Stimulated activated CD8-positive, alpha-beta memory T cell treated with anti-CD3 and anti-CD28 coated beads, Interleukin-4, amount 100 ng/mL, for 1 hour (primary cell): ENCODE measurements around the gene APLF.
"Not testable (repeated sequence)": the region's sequence is repeated elsewhere in the genome, so short reads cannot be mapped to it uniquely, and the experiment has no call there.

ENCODE experiments used
- DNase-seq, 2 donors: peaks; one replicate each; pipeline ENCODE4 v3.0.0-alpha.2; 2020; ENCODE audit warnings: low read depth in 2 of 2, low spot score in 1 of 2

APLF gene

DNA sequence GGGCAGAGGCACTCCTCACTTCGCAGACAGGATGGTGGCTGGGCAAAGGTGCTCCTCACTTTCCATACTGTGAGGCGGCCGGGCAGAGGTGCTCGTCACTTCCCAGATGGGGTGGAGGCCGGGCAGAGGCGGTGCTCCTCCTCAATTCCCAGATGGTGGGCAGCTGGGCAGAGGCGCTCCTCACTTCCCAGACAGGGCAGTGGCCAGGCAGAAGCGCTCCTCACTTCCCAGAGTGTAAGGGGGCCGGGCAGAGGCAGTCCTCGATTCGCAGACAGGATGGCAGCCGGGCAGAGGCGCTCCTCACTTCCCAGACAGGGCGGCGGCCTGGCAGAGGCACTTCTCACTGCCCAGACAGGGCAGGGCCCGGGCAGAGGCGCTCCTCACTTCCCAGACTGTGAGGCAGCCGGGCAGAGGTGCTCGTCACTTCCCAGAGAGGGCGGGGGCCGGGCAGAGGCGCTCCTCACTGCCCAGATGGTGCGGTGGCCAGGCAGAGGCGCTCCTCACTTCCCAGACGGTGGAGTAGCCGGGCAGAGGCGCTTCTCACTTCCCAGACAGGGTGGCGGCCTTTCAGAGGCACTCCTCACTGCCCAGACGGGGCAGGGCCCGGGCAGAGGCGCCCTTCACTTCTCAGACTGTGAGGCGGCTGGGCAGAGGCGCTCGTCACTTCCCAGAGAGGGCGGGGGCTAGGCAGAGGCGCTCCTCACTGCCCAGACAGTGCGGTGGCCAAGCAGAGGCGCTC lies 60.1 kb downstream of the APLF start:
- not testable (repeated sequence) for DNase-seq

DNA sequence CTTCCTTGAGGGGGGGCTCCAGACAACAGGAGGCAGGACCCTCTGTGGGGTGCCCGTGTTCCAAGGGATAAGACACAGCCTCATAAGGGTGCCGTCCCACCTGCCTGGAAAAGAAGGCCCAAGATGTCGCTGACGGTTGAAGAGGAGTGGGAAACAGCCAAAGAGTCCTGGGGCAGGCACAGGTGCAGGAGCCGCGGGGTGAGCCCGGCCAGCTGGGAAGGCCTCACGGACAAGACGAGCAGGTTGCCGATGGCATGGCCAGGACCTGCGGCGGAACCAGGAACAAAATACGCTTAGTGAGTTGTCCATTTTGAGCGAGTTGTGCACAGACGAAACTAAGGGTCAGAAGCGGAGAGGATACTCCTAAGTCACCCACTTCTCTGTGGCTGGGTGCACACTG lies 61.8 kb downstream of the APLF start:
- DNase-seq: not testable (repeated sequence)

DNA sequence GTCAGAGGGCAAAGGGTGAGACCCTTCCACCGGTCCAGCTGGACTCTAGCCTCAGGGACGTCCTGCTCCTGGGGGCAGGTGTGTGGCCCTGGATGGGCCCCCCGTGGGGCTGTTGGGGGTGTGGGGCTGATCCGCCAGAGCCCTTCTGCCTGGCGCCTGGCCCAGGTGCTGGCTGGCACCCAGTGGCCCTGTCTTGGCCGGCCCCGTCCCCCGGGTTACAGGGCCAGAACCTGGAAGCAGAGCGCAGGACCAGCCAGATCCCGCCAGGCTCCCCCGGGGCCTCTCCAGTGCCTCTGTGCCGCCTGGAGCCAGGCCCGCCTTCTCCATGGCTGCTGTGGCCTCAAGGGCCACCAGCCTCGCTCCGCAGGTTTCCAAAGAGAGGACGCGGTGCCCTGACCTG lies 62.3 kb downstream of the APLF start:
- not testable (repeated sequence) for DNase-seq

DNA sequence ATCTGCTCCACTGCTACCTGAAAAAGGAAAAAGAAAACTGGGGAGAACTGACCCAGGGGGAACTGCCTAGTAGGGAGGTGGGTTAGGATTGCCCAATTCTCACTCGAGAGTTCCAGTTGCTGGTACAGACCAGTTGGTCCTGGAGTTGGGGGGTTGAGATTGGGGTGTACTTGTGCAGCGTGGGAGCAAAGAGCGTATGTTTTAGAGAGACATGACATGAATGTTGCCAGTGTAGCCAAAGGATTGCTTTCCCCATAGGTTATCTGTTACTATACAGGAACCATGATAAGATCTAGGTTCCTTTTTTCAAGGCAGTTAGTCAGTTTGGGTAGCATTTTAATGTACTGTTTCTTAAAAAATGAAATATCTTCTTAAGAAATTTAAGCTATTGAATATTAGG lies 68.6 kb downstream of the APLF start:
- no peak for DNase-seq

DNA sequence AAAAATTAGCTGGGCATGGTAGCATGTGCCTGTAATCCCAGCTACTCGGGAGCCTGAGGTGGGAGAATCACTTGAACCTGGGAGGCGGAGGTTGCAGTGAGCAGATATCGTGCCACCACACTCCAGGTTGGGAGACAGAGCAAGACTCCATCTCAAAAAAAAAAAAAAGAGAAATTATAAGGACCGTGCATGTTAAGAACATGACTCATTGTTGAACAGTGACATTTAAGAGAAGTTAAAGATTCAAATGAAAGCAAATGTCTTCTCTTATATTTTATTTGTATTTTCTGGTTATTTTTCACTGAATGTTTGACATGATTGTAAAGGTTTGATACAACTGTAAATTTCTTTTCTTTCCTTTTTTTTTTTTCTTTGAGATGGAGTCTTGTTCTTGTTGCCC lies 69.6 kb downstream of the APLF start:
- no peak for DNase-seq

DNA sequence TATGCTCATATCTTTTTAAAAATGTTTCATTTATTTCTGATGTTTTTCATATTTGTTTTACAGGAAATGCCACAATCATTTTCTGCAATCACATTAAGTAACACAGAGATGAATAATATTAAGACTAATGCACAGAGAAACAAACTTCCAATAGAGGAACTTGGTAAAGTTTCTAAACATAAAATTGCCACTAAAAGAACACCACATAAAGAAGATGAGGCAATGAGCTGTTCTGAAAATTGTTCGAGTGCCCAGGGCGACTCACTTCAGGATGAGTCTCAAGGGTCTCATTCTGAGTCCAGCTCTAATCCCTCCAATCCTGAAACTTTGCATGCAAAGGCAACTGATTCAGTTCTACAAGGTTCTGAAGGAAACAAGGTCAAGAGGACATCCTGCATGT lies 70.4 kb downstream of the APLF start:
- DNase-seq: no peak

DNA sequence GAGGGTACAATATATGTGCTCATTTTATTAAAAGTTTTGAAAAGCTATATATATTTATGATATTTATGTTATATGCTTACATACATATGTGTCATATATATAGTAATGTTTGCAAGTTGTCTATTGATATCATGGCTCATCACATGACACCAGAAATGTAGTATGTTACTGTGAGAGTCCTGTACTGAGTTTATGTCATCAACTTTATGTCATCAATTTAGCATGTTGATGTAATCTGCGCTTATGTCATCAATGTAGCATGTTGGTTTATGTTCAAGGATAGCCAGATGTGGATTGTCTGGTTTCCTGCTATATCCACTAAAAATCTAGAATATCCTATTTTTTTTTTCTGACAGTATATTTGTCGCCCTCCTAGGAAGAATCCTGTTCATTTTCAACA lies 77.4 kb downstream of the APLF start:
- DNase-seq: no peak

DNA sequence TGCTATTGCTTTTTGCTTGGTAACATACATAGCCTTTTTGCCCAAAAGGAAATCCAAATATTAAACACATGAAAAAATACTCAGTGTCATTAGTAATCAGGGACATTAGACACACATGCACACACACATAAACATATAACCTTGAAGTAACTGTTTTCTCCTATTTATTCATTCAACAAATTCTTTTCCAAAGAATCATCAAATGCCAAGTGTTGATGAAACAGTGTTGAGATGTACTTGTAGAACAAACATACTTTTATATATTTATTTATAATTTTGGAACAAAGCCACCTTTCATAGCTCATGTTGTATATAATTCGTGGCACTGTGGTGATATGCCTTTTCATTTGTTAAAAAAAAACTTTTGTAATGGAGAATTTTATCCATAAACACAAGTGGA lies 81.0 kb downstream of the APLF start:
- no peak for DNase-seq

DNA sequence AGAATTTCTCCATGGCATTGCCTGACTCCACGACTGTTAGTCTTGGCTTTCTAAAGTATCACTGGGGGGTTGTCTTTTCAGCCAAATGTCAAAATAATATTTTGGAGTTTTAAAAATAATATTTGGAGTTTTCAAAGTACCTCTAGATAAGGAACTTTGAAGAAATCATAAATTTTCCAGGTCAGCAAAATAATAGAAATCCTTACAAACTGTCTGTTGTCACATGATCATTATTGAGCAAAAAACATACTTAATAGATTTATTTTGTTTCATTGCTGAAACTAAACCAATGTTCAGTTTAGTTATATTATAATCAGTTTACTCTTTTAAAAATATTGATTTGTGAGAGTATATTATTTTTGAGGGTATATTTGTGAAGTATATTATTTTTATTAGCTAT lies 85.7 kb downstream of the APLF start:
- DNase-seq: no peak

DNA sequence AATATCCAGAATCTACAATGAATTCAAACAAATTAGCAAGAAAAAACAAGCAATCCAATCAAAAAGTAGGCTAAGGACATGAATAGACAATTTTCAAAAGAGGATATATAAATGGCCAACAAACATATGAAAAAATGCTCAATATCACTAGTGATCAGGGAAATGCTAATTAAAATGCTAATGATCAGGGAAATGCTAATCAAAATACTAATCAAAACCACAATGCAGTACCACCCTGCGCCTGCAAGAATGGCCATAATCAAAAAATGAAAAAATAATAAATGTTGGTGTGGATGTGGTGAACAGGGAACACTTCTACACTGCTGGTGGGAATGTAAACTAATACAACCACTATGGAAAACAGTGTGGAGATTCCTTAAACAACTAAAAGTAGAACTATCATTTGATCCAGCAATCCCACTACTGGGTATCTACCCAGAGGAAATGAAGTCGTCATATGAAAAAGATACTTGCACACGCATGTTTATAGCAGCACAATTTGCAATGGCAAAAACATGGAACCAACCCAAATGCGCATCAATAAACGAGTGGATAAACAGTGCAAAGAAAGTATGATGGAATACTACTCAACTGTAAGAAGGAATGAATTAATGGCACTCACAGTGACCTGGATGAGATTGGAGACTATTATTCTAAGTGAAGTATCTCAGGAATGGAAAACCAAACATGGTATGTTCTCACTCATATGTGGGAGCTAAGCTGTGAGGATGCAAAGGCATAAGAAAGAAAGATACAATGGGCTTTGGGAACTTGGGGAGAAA lies 88.2 kb downstream of the APLF start:
- not testable (repeated sequence) for DNase-seq

DNA sequence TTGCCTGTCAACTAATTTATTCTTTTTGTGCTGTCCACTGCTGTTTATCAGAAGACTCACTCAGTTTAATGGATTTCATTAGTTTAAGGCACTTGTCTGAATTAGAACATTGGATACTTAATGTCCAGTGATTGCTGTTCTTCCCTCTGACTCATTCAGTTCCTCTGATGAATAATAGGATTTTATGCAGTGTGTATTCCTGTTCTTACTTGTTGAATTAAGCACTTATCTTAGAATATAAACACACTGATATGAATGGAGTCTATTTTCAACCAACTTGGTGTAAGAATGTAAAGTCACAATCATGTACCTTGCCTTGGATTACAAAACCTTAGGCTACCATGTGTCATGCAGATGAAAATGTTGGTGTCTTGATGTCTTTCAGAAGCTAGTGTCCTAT lies 89.0 kb downstream of the APLF start:
- no peak for DNase-seq

DNA sequence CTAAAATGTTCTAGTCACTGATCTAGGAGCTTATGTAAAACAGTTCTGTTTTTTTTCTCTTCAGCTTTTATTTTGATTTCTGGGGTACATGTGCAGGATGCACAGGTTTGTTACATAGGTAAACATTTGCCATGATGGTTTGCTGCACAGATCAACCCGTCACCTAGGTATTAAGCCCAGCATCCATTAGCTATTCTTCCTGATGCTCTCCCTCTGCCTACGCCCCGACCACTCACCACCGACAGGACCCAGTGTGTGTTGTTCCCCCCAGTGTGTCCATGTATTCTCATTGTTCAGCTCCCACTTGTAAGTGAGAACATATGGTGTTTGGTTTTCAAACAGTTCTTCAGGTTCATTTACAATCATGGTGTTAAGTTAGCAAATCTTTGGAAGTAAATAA lies 91.2 kb downstream of the APLF start:
- DNase-seq: no peak

DNA sequence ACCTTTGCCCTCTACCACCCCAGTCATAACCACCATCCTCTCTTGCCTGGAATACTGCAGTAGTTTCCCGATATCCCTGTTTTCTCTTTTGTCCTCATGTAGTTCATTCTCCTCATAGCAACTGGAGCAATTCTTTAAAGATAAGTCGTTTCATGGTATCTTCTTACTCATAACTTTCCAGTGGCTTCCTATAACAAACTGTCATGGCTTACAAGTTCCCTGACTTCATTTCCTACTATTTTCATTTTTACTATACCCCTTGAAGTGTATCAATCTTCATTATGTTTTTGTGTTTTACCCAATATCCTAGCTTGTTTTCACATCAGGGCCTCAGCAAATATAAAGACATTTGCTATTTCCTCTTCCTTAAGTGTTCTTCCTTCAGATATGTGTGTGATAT lies 92.3 kb downstream of the APLF start:
- DNase-seq: no peak

DNA sequence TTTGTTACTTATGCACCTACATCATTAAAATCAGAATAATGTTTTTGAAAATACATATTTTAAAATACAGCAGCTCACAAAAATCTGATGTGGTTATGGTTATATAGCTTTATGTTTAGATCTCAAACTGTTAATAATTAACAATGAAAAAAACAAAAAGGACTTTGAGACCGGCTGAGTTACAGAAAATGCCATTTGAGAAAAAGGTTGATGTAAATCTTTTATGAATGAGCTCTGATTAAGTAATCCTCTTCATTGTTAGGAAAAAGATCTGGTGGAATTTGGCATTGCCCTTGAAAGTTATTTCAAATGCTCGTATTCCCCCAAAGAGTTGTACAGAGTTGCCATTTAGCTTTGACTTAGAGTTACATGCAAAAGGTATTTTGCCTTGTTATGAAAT lies 93.2 kb downstream of the APLF start:
- DNase-seq: no peak

DNA sequence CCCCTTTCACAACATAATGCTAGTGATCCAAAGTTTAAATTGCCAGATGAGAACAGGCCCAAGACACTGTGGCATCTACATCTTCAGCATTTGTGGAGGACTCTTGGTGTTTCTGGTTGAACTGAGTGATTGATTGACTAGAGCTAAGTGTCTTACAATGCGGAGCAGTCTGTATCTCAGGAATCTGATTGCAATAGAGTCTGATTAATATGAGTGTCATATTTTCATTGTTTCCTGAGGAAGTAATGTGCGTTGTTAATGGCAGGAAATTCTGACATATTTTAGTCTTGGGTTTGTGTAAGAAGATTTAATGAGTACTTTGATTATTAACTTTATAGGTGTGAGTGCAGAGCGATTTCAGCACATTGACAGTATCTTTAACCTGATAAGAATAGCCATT lies 94.0 kb downstream of the APLF start:
- DNase-seq: no peak

DNA sequence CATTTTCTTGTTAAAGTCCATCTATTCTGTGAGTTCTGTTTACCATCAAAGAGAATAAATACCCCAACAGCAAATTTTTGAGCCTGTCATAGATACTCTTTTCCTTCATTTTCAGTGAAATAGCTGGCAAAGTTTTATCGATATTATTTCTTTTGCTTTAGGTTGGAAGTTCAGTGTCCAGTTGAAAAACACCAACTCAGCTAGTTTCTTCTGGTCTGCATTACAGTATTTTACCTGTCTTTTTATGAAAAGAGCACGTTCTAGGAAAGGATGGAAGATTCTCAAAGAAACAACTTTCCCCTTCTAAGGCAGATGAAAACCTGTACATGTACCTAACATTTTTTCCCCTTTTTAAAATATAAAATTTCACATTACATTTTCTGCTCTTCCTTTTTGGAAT lies 95.5 kb downstream of the APLF start:
- DNase-seq: no peak

DNA sequence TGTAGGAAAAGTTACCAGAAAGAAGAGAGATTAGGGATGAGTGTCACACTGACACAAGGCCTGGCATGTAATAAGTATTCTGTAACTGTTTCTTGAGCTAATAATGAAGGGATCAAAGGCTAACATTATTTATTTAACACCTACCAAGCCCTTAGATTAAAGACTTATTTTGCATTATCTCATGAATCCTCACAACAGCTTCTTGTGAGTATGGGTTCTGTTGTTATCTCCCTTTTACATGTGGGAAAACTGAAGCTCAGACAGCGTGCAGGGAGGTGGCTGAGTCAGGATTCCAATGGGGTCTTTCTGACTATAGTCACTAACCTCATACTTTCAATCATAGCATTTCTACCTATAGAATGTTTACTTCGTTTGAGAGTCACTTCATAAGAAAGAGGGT lies 97.0 kb downstream of the APLF start:
- no peak for DNase-seq

DNA sequence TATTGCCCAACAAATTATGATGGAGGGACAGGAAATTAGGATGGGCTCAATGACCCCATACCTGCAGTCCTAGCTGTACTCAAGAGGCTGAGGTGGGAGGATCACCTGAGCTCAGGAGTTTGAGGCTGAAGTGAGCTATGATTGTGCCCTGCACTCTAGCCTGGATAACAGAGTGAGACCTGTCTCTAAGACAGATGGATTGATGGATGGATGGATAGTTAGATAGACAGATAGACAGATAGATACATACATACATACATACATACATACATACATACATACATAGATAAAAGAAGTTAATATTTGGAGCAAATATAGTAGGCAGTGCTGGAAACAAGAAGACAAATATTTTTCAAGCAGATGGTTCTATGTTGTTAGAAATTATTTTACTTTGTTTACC lies 97.9 kb downstream of the APLF start:
- no peak for DNase-seq

DNA sequence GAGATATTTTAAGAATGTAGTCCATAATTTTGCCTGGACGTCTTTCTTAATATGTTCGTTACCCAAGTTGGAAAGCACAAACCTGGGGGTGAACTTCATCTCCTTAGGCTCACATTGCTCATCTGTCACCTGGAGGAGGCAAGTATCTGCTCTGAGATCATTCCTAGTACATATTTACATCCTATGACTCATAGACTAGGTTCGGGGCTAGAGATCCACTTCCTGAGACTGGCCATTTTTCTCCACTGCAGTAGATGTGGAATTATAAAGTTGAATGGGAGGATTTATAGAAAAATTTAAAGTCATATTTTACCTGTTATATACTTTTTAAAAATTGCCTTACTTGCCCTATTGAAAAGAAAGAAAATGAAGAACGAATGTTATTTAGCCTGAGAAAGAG lies 98.5 kb downstream of the APLF start:
- DNase-seq: no peak

DNA sequence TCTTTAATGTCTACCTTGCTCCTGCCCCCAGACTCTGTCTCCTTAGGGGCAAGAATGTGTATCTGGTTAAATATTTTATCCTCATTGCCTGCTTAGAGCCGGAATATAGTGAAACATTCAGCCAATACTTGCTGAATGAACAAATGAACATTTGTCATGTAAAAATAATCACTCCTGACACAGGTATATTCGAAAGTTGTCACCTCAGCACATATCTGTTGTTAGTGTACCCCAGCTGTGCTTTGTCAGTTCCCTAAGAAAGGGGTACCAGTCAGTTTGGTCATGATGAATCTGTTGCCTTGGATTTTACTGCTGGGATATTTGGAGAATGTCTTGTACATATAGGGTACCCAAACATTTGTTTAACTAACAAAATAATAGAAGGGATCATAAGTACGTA lies 99.0 kb downstream of the APLF start:
- no peak for DNase-seq

DNA sequence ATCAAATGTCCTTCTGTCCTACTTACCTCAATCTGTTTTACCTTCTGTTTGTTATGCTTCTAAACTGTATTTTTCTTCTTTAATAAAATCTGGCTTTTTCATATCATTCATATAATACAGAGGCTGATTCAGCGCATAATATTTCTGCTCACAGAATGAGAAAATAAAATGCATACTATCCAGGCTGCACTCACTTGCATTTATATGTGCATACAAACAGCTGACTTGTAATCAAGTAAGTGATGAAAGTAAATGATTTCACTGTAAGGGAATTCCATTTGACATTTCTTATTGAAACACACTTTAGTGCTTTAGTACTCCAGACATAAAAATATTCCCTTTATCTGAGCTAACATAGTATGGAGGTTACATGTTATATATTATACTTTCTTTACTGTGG lies 100.7 kb downstream of the APLF start:
- no peak for DNase-seq

DNA sequence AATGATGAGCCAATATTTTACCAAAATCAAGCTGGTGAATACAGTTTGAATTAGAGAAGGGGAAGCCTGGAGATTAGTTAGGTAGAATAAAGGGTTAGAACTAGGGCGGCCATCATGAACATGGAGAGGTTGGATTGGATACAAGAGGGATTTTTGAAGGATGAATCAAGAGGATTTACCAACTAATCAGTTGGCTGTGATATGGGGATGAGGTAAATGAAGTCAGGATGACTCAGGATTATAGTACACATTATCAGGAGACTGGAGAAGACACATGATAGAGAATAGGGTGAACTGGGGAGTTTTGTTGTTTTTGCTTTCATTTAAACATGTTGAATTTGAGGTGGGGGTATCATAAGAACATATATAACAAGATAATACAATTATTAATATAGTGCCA lies 102.2 kb downstream of the APLF start:
- no peak for DNase-seq

DNA sequence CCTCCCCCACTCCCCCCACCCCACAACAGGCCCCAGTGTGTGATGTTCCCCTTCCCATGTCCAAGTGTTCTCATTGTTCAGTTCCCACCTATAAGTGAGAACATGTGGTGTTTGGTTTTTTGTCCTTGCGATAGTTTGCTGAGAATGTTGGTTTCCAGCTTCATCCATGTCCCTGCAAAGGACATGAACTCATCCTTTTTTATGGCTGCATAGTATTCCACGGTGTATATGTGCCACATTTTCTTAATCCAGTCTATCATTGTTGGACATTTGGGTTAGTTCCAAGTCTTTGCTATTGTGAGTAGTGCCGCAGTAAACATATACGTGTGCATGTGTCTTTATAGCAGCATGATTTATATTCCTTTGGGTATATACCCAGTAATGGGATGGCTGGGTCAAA lies 103.0 kb downstream of the APLF start:
- not testable (repeated sequence) for DNase-seq
